PFSK-1 (cell line): Measurements from ENCODE around the gene P4HB.

ENCODE experiments used
- FOXP2 ChIP-seq: optimal IDR thresholded peaks from 2 replicates; pipeline ENCODE3; 2011; ENCODE audit warnings: borderline replicate concordance, control low read depth, inconsistent platforms; ENCODE audit not compliant: insufficient read depth; ENCODE audit errors: extremely low read length, extremely low read depth
- POLR2AphosphoS5 ChIP-seq: IDR thresholded peaks from 2 replicates; pipeline ENCODE4 v1.6.1; 2012; ENCODE audit warnings: low read depth, mild to moderate bottlenecking, control low read depth, low read length, moderate library complexity
- SIN3A ChIP-seq: IDR thresholded peaks from 2 replicates; pipeline ENCODE4 v1.6.1; 2012; ENCODE audit warnings: mild to moderate bottlenecking, low read length, moderate library complexity, borderline replicate concordance; ENCODE audit not compliant: insufficient read depth
- TAF1 ChIP-seq: IDR thresholded peaks from 2 replicates; pipeline ENCODE4 v1.6.1; 2012; ENCODE audit warnings: low read length, control low read depth, borderline replicate concordance; ENCODE audit not compliant: insufficient read depth
- TF ChIP-seq, protein P1 (sequence below), 2 experiments: IDR thresholded peaks; 2 replicates each; pipeline versions ENCODE4 v1.6.1 to v1.8.0; 2011 to 2012; ENCODE audit warnings: low read depth in 2 of 2, low read length in 2 of 2, control low read depth in 1 of 2, inconsistent platforms in 1 of 2, mild to moderate bottlenecking in 1 of 2, moderate library complexity in 1 of 2; ENCODE audit not compliant: insufficient read depth in 1 of 2

DNA sequence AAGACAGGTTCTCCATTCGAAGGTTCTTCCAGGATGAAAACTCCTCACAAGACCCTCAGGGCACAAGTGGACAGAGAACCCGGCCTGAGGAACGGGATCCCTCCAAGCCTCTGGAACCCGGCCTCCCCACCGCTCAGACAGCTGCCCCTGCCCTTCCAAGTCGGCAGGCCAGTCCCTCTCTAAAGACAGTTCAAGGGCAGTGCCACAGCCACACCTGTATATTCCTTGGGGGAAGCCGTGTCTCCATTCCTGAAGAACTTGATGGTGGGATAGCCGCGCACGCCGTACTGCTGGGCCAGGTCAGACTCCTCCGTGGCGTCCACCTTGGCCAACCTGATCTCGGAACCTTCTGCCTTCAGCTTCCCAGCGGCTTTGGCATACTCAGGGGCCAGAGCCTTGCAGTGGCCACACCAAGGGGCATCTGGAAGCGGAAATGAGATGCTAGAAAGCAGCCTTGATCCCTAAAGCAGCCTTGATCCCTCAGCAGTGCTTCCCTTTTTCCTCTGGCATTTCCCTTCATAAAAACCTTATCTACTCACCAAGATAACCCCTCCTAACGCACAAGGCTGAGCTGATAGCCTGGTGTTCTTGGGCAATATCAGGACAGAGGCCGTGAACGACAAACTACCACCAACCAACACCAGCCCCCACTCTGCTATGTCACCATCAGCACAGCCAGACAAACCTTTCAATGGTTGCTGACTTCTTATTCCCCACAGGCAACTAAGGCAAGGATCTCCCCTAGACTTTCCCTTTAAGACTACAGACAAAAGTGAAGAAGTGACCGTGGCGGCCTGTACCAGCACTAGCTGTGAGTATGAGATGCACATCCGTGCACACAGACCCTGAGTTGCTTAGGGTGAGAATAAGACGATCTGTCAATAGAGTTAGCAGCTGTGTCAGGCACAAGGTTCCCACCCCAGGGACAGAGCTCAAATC, 1.1 kb downstream of the P4HB start:
- TF ChIP-seq SIN3A (no peak), TAF1 (no peak; the same call in 1 of the 2 replicates), POLR2AphosphoS5 (peak; percentile 54; the same call in 1 of the 2 replicates), FOXP2 (no peak)
- TF ChIP-seq, protein P1, sequence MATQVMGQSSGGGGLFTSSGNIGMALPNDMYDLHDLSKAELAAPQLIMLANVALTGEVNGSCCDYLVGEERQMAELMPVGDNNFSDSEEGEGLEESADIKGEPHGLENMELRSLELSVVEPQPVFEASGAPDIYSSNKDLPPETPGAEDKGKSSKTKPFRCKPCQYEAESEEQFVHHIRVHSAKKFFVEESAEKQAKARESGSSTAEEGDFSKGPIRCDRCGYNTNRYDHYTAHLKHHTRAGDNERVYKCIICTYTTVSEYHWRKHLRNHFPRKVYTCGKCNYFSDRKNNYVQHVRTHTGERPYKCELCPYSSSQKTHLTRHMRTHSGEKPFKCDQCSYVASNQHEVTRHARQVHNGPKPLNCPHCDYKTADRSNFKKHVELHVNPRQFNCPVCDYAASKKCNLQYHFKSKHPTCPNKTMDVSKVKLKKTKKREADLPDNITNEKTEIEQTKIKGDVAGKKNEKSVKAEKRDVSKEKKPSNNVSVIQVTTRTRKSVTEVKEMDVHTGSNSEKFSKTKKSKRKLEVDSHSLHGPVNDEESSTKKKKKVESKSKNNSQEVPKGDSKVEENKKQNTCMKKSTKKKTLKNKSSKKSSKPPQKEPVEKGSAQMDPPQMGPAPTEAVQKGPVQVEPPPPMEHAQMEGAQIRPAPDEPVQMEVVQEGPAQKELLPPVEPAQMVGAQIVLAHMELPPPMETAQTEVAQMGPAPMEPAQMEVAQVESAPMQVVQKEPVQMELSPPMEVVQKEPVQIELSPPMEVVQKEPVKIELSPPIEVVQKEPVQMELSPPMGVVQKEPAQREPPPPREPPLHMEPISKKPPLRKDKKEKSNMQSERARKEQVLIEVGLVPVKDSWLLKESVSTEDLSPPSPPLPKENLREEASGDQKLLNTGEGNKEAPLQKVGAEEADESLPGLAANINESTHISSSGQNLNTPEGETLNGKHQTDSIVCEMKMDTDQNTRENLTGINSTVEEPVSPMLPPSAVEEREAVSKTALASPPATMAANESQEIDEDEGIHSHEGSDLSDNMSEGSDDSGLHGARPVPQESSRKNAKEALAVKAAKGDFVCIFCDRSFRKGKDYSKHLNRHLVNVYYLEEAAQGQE (IDR thresholded peaks at IDR 0.05; ENCODE audit: insufficient read depth in 1 of 2, low read depth in 2 of 2, low read length in 2 of 2) = no peak
